Activated effector memory CD4-positive, alpha-beta T cell treated with anti-CD3 and anti-CD28 coated beads, Interleukin-2, amount 50 U/mL, for 16 hours (primary cell): ENCODE data around the gene NFKBIE.
"Not testable (repeated sequence)": the region's sequence is repeated elsewhere in the genome, so short reads cannot be mapped to it uniquely, and the experiment has no call there.

Experiments used
- DNase-seq: peaks from one replicate; pipeline ENCODE4 v3.0.0-alpha.2; 2020

The NFKBIE gene

GRCh38 chr6:44238687-44239350 is 26.5 kb downstream of the NFKBIE start:
- DNase-seq = no peak

GRCh38 chr6:44237813-44238433 is 27.4 kb downstream of the NFKBIE start:
- DNase-seq = peak; percentile 93

DNA sequence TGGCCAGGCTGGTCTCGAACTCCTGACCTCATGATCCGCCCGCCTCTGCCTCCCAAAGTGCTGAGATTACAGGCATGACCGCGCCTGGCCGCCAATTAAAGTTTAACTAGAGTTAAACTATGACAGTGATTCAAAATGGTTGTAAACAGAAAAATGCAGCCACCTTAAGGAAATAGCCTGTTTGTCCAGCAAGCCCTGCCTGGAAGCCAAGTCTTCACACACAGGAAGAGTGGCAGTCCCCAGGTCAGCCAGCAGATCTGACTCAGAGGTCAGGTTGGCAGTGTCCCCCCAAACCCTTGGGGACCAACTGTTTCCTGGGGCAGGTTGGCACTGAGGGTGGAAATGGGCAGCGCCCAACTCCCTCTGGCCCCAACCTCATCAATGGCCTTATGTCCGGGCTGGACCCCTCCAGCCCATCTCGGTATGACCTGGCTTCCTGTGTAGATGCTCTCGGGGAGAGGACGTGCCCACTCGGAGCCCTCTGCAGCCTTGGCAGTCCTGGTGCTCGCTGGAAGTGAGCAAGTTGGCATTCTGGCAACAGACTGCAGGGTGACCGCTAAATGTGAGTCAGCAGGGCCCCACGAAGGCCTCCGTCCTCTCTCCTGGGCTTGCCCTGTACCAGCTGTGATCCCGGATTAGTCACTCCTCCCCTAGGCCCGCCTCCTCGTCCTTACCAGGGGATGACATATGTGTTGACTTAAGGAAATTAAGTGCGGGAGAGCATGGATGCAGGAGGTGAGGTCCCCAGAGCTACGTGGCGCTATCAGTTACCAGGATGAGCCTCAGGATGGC is 28.1 kb downstream of the NFKBIE start:
- peak; percentile 89 for DNase-seq

DNA sequence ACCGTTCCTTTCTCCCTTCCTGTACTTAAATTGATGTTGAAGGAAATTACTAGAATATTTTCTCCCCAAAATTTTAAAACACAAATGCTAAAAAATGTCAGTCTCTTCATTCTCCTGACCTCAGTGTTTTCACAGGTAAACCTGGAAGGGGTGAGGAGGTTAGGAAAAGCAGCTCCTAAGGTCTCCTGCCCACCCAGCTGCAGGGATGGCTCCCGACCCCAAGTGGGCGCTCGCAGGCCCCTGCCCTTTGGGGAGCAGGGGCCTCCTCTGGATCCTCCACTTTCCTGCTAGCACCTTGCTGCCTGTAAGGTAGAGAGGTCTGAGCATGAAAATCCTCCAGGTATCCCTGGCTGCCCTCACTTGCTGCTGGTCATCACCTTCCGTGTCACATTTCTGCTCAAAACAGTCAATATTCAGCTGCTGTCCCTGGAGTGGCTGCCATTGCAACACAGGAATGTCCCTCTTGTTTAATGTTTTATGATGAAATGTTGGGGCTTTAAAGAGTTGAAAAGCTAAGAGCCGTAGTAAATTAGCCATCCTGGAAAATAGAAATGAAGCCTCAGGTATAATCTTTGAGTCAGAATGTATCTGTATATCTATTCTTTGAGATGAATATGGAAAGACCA is 29.3 kb downstream of the NFKBIE start:
- DNase-seq = no peak

GRCh38 chr6:44235269-44235668 is 30.1 kb downstream of the NFKBIE start:
- no peak for DNase-seq

- no peak for DNase-seq
These were observed 31.0 kb downstream of the NFKBIE start for GRCh38 chr6:44234101-44235025.

- DNase-seq = no peak
These were observed 31.7 kb downstream of the NFKBIE start for GRCh38 chr6:44233567-44234100.

DNA sequence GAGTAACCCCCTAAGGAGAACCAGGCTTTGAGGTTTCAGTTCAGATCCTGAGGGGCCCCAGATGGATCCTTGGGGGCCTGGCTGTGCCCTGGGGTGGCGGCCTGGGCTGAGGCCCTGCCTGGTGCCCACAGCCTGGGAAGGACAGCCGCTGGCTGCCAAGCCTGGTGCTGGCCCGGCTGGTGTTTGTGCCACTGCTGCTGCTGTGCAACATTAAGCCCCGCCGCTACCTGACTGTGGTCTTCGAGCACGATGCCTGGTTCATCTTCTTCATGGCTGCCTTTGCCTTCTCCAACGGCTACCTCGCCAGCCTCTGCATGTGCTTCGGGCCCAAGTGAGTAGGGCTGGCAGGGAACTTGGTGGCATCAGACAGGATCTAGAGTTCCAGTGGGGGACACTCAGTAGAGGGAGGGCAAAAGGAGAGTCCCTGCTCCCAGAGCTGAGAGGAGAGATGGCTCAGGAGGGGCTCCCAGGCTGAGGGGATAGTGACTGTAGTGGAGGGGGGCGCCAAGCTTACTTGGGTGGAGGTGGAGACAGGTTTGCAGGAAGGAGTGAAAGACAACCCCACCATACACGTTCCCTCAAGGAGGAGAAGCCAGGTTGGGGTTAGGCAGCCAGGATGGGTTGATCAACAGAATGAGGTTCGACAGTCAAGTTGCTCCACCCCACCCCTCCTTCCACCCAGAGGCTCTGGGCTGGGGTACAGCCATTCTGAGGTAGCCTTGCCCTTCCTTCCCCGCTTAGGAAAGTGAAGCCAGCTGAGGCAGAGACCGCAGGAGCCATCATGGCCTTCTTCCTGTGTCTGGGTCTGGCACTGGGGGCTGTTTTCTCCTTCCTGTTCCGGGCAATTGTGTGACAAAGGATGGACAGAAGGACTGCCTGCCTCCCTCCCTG is 32.4 kb downstream of the NFKBIE start:
- DNase-seq = no peak

- DNase-seq = not testable (repeated sequence)
These were observed 33.9 kb downstream of the NFKBIE start for GRCh38 chr6:44231426-44231825.

DNA sequence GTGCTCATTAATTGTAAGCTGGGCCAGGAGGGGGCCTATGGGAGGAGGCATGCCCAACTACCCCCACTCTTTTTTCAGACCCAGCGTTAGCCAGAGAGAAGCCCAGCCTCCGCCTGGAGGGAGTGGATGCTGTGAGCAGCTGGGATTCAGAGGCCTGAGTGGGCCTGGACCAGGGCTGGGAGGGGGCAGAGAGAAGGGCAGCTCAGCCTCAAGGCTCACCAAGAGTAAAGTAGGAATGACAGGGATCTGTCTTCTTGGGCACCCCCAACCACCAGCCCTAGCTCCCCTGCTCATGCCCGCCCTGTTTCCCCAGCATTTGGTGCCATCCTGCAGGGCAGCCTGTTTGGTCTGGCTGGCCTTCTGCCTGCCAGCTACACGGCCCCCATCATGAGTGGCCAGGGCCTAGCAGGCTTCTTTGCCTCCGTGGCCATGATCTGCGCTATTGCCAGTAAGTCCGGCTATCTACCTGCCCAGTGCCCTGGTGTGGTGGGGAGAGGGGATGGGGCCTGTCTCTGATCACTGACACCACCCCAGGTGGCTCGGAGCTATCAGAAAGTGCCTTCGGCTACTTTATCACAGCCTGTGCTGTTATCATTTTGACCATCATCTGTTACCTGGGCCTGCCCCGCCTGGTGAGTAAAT is 35.2 kb downstream of the NFKBIE start:
- DNase-seq = no peak

GRCh38 chr6:44229376-44230033 is 35.8 kb downstream of the NFKBIE start:
- no peak for DNase-seq

DNA sequence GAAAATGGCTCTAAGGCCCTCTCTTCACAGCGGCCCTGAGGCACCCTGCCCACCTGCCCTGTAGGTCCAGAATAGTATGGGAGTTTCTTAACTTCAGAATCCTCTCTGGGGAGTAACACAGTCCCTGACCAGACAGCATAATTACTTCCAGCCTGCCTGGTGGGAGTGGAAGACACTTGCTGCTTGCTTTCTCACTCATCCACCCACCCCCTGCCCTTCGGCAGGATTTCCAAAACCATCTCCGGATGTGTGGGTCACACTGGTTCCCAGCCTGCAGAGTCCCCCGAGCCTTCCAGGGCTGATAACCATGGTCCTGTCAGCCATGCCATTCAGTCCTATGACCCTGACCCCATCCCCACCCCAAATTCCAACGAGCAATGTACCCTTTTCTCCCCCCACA is 36.5 kb downstream of the NFKBIE start:
- no peak for DNase-seq

- no peak for DNase-seq
These were observed 36.9 kb downstream of the NFKBIE start for GRCh38 chr6:44228433-44228832.

GRCh38 chr6:44228031-44228430 is 37.3 kb downstream of the NFKBIE start:
- DNase-seq = no peak

- no peak for DNase-seq
These were observed 38.1 kb downstream of the NFKBIE start for GRCh38 chr6:44227148-44227793.

DNA sequence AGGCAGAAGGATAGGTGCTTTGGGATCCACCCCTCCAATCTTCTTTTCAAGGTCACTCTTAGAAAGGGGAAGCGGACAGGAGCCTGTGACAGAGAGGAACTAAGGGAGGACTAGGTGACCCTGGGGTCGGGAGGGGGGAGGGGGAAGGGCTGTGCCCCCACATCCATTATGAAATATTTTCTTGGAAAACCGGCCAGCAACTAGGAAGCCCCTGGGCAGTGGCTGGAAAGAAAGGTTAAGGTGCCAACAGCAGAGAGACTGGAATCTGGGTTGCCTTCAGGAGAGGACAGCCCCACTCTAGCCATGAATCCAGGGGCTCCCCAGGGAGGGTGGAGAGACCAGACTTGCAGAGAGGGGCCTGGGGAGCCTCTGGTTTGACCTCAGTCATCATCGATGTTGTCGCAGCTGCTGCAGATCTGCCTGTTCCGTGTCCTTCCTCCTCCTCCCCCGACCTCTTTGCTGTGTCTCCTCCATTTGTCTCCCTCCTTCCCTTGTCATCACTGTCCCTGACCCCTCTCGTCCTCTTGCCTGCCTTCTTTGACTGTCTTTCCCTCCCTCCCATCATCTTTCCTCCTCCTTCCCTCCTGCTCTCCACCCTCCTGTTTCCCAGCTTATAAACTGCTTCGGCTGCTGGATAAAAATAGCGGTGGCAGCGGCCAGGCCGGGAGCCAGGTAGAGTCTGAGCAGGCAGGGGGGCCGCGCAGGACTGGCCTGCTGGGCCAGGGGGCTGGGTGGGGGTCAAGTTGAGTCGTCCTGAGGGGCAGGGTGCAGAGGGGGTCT is 38.8 kb downstream of the NFKBIE start:
- DNase-seq = no peak

DNA sequence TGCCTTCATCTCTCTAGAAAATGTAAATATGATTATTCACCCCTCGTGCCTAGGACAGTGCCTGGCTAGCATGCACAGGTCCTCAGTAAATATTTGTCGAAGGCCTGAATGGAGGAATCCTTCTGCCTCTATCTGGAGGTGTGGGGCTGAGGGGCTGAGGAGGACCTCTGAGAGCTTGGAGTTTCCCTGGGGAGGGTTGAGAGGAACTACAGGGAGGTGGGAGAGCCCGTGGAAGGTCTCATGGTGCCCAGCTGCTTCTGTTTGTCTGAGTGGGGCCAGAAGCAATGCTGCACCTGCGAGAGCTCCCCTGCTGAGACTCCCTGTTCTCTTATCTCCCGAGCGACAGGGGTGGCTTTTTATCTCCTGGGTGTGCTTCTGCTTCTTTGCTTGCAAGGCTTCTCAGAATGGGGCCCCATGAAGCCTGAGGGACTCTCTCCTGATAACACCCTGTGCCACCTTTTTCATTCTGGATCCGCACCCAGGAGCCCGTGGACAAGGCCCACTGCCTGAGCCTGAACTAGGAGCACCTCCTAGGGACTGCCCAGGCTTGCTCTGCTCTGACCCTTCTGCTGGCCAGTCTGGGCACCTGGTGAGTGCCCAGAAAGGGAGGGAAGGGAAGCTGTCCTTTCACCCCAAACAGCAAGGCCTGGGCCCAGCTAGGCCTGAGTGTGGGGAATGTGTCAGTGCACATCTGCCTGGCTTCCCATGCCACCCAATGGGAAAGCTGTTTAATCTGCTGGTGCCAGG is 39.6 kb downstream of the NFKBIE start:
- no peak for DNase-seq

- DNase-seq = no peak
These were observed 40.4 kb downstream of the NFKBIE start for GRCh38 chr6:44224965-44225305.
